Measurements from ENCODE around the gene ATP13A4.

DNA sequence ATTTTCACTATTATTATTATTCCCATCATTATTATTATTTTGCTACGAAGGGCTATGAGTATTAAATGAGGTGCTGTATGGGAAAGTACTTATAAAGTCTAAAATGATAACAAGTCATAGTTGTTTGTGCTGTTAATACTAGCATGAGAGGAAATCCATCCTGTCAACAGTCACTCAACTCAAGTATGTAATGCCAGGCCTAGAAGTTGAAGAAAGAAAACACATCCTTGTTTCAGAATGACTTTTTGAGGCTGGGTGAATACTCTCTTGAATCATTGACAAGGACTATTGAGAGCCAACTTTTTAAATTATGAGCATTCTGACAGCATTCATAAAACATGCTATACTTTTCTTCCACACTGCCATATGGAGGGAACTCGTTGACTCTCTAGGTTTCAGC lies 115.3 kb downstream of the ATP13A4 start:
- no peak for TF ChIP-seq TAF1 (conservative IDR thresholded peaks at IDR 0.05)
- TF ChIP-seq, protein P1, sequence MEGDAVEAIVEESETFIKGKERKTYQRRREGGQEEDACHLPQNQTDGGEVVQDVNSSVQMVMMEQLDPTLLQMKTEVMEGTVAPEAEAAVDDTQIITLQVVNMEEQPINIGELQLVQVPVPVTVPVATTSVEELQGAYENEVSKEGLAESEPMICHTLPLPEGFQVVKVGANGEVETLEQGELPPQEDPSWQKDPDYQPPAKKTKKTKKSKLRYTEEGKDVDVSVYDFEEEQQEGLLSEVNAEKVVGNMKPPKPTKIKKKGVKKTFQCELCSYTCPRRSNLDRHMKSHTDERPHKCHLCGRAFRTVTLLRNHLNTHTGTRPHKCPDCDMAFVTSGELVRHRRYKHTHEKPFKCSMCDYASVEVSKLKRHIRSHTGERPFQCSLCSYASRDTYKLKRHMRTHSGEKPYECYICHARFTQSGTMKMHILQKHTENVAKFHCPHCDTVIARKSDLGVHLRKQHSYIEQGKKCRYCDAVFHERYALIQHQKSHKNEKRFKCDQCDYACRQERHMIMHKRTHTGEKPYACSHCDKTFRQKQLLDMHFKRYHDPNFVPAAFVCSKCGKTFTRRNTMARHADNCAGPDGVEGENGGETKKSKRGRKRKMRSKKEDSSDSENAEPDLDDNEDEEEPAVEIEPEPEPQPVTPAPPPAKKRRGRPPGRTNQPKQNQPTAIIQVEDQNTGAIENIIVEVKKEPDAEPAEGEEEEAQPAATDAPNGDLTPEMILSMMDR (IDR thresholded peaks at IDR 0.05; ENCODE audit: low read depth, low read length, missing input control), result no peak
- no peak for TF ChIP-seq EGR1 (IDR thresholded peaks at IDR 0.05; ENCODE audit: low read depth in 2 of 2)
- TF ChIP-seq YY1 (IDR thresholded peaks at IDR 0.05), result no peak
- TF ChIP-seq HNF4G (IDR thresholded peaks at IDR 0.05), result no peak
- TF ChIP-seq SP1 (IDR thresholded peaks at IDR 0.05), result no peak
- TF ChIP-seq RAD21 (IDR thresholded peaks at IDR 0.05), result no peak
- TF ChIP-seq, protein P2, sequence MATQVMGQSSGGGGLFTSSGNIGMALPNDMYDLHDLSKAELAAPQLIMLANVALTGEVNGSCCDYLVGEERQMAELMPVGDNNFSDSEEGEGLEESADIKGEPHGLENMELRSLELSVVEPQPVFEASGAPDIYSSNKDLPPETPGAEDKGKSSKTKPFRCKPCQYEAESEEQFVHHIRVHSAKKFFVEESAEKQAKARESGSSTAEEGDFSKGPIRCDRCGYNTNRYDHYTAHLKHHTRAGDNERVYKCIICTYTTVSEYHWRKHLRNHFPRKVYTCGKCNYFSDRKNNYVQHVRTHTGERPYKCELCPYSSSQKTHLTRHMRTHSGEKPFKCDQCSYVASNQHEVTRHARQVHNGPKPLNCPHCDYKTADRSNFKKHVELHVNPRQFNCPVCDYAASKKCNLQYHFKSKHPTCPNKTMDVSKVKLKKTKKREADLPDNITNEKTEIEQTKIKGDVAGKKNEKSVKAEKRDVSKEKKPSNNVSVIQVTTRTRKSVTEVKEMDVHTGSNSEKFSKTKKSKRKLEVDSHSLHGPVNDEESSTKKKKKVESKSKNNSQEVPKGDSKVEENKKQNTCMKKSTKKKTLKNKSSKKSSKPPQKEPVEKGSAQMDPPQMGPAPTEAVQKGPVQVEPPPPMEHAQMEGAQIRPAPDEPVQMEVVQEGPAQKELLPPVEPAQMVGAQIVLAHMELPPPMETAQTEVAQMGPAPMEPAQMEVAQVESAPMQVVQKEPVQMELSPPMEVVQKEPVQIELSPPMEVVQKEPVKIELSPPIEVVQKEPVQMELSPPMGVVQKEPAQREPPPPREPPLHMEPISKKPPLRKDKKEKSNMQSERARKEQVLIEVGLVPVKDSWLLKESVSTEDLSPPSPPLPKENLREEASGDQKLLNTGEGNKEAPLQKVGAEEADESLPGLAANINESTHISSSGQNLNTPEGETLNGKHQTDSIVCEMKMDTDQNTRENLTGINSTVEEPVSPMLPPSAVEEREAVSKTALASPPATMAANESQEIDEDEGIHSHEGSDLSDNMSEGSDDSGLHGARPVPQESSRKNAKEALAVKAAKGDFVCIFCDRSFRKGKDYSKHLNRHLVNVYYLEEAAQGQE (IDR thresholded peaks at IDR 0.05), result no peak
- TF ChIP-seq, protein P3, sequence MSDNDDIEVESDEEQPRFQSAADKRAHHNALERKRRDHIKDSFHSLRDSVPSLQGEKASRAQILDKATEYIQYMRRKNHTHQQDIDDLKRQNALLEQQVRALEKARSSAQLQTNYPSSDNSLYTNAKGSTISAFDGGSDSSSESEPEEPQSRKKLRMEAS (IDR thresholded peaks at IDR 0.05), result no peak
